Measurements from ENCODE around the gene NR1H4. TPM values are rescaled to one million over a fixed set of nuclear protein-coding genes. Genes with fewer than 3 reads are reported as not detected.
"Not testable (repeated sequence)": the region's sequence is repeated elsewhere in the genome, so short reads cannot be mapped to it uniquely, and the experiment has no call there.

Gene NR1H4
- total RNA-seq, 1 donor from 2014 or later = 1.9 TPM

- TF ChIP-seq CTCF (IDR thresholded peaks at IDR 0.05; ENCODE audit: unreplicated experiment) = no peak
- H3K27ac Mint-ChIP-seq = no peak overlapping the region
- H3K4me1 Mint-ChIP-seq = peaks cover 1% of the 10 kb centered on the region
- H3K9me3 Mint-ChIP-seq = no peaks in the 10 kb centered on the region
- no peaks in the 10 kb centered on the region for H3K27me3 Mint-ChIP-seq (ENCODE audit: low read depth)
- H3K36me3 Mint-ChIP-seq = no peaks in the 10 kb centered on the region
- no peak overlapping the region for H3K4me3 Mint-ChIP-seq
- DNase-seq (ENCODE audit: low spot score in 2 of 2, unreplicated experiment in 2 of 2) = no peak
Observed at GRCh38 chr12:100557357-100557756, 83.7 kb downstream of the NR1H4 start.

- not testable (repeated sequence) for H3K4me3 Mint-ChIP-seq; DNase-seq (ENCODE audit: low spot score in 2 of 2, unreplicated experiment in 2 of 2); H3K9me3 Mint-ChIP-seq; H3K36me3 Mint-ChIP-seq; H3K4me1 Mint-ChIP-seq; H3K27ac Mint-ChIP-seq
- H3K27me3 Mint-ChIP-seq (ENCODE audit: low read depth) = peaks cover 11% of the 10 kb centered on the region
Observed at GRCh38 chr12:100559261-100559660, 85.6 kb downstream of the NR1H4 start.

- TF ChIP-seq CTCF (IDR thresholded peaks at IDR 0.05; ENCODE audit: unreplicated experiment) = no peak
- no peak overlapping the region for H3K4me3 Mint-ChIP-seq
- no peak for DNase-seq (ENCODE audit: low spot score in 2 of 2, unreplicated experiment in 2 of 2)
- H3K4me1 Mint-ChIP-seq = no peaks in the 10 kb centered on the region
- no peaks in the 10 kb centered on the region for H3K36me3 Mint-ChIP-seq
- peaks cover 45% of the 10 kb centered on the region for H3K27me3 Mint-ChIP-seq (ENCODE audit: low read depth)
- no peaks in the 10 kb centered on the region for H3K9me3 Mint-ChIP-seq
- no peak overlapping the region for H3K27ac Mint-ChIP-seq
Observed at GRCh38 chr12:100564090-100564489, 90.4 kb downstream of the NR1H4 start.

- Mint-ChIP-seq H3K9me3 (no peaks in the 10 kb centered on the region), H3K4me3 (no peak overlapping the region), H3K4me1 (no peaks in the 10 kb centered on the region), H3K36me3 (no peaks in the 10 kb centered on the region), H3K27me3 (ENCODE audit: low read depth) (peaks cover 45% of the 10 kb centered on the region), H3K27ac (no peak overlapping the region)
- TF ChIP-seq CTCF (IDR thresholded peaks at IDR 0.05; ENCODE audit: unreplicated experiment) = no peak
- DNase-seq (ENCODE audit: low spot score in 2 of 2, unreplicated experiment in 2 of 2) = no peak
Observed at GRCh38 chr12:100564905-100565467, 91.3 kb downstream of the NR1H4 start.

- no peak for TF ChIP-seq CTCF (IDR thresholded peaks at IDR 0.05; ENCODE audit: unreplicated experiment)
- H3K27me3 Mint-ChIP-seq (ENCODE audit: low read depth) = peaks cover 51% of the 10 kb centered on the region
- no peaks in the 10 kb centered on the region for H3K9me3 Mint-ChIP-seq
- H3K4me1 Mint-ChIP-seq = no peaks in the 10 kb centered on the region
- no peaks in the 10 kb centered on the region for H3K36me3 Mint-ChIP-seq
- no peak for DNase-seq (ENCODE audit: low spot score in 2 of 2, unreplicated experiment in 2 of 2)
- H3K27ac Mint-ChIP-seq = no peak overlapping the region
- H3K4me3 Mint-ChIP-seq = no peak overlapping the region
Observed at GRCh38 chr12:100565987-100566545, 92.4 kb downstream of the NR1H4 start.

GRCh38 chr12:100566887-100567637 is 93.4 kb downstream of the NR1H4 start:
- Mint-ChIP-seq H3K4me1 (no peaks in the 10 kb centered on the region), H3K27ac (no peak overlapping the region), H3K27me3 (ENCODE audit: low read depth) (peaks cover 60% of the 10 kb centered on the region), H3K9me3 (no peaks in the 10 kb centered on the region), H3K36me3 (no peaks in the 10 kb centered on the region), H3K4me3 (no peak overlapping the region)
- no peak for DNase-seq (ENCODE audit: low spot score in 2 of 2, unreplicated experiment in 2 of 2)
- no peak for TF ChIP-seq CTCF (IDR thresholded peaks at IDR 0.05; ENCODE audit: unreplicated experiment)

Data from mesothelial cell of epicardium (in vitro differentiated cells).